Amygdala (tissue), 56 donors: ENCODE results near the gene EIF4E1B.

ENCODE experiments used
- DNase-seq, 56 donors: peaks; one replicate each; lab custom pipeline; 2025; lab: John Stamatoyannopoulos, UW

EIF4E1B gene

GRCh38 chr5:176603091-176603490, 27.4 kb upstream of the EIF4E1B start:
- DNase-seq = no peak

DNA sequence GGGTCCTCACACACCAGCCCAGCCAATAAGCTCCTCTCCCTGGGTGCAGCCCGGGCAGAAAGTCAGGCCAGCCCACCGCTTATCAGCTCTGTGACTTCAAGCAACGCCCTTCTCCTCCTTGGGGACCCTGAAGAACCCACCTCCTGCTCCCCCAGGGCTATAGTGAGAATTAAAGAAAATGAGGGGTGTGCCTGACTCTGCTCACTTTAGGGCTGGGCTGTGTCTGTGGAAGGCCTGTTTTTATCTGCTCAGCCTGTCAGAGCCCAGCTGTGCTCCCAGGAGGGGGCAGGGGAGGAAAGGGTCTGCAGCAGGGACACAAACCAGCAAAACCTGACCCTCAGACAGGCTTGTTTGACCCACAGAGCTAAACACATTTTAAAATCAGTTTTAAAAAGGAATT, 24.4 kb upstream of the EIF4E1B start:
- no peak for DNase-seq

- no peak for DNase-seq
Measured at GRCh38 chr5:176606875-176607274, 23.6 kb upstream of the EIF4E1B start.

- DNase-seq = no peak
Measured at GRCh38 chr5:176608142-176608705, 22.3 kb upstream of the EIF4E1B start.

- DNase-seq = peak in 5 of 56 donors; percentile 18 to 49 (median 31)
Measured at GRCh38 chr5:176608937-176609723, 21.3 kb upstream of the EIF4E1B start.

DNA sequence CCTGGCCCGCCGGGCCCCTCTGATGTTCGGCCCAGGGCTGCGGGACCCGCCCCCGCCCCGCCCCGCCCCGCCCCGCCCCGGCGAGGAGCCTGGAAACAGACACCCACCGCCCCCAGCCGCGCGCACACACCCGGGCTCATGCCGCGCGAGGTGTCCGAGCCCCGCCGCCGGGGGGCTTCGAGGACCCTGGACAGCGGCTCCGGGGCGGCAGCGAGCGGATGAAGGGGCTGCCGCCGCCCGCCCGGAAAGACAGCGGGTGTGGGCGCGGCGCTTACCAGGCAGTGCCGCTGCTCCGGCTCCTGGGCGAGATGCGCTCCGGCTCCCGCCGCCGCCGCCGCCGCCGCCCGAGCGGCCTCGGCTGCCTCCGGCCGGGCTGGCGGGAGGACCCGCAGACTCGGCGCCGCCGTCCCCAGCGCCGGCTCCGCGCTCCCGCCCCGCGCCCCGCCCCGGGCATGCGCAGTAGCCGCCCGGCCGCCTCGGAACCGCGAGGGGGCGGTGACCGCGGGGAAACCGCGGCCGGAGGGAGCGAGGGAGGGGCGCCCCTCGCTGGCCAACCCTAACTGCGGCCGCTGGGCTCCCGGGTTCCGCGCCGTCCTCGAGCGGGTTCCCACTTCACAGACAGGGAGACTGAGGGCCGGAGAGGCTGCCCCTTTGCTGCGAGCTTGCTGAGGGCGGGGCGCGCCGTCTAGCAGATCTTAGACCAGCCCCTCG, 20.6 kb upstream of the EIF4E1B start, which contains the start of gene GPRIN1:
GPRIN1 (minus strand) TSS at position 433 of the 711 bp plus-strand sequence. CDS start 10,322 bp downstream, outside the sequence.
- peak in 23 of 56 donors; percentile 16 to 72 (median 39) for DNase-seq

DNA sequence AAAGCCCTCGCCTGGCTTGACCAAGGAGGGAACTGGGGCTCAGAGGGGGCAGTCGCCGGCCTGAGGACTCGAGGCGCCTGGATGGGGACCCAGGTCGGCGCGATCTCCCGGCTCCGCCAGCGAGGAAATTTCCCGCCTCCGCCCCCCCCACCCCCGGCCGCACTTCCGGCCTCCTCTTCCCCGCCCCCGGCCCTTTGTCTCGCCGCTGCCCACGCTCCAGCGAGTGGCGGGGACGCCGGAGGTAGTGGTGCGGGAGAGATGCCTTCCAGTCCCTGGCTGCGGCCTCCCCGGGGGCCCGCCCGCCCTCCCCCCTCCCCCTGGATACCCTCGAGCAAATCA, 20.1 kb upstream of the EIF4E1B start:
- no peak for DNase-seq

GRCh38 chr5:176611435-176611834, 19.0 kb upstream of the EIF4E1B start:
- peak in 17 of 56 donors; percentile 6 to 60 (median 26) for DNase-seq

- no peak for DNase-seq
Measured at GRCh38 chr5:176612008-176612407, 18.5 kb upstream of the EIF4E1B start.

DNA sequence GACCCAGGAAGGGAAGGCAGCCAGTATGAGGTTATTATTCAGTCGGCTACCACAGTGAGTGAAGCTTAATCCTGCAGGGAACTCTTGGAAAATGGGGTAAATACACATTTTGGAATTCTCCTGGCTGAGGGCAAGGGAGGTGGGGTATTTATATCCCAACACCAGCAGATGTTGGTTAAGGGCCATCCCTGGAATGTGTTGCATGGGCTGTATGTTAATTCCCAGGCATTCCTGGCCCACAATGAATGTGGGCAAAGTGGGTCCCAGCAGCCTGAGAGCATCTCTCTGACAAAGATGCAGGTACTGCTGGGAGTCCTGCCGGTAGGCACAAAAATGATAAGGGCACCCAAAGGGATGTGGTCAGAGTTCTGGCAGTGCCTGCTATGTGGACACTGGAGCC, 17.6 kb upstream of the EIF4E1B start:
- no peak for DNase-seq

- DNase-seq = no peak
Measured at GRCh38 chr5:176614805-176615478, 15.5 kb upstream of the EIF4E1B start.

DNA sequence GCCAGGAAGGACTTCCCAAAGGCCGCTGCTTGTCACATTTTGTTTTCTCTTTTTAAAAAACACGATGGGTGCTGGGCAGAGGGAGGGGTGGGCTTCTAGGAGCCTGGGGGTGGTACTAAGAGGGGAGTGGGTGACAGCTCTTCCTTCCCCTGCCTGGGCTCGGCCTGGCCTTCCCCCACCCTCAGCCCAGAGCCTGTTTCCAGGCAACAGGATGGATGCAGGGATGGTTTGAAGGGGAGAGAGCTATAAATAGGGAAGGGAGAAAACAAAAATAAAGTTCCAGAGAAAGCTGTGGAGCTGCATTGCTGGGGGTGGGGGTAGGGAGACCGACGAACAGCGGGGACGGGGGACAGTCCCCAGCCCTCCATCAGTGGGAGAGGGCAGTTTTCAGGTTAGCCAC, 14.0 kb upstream of the EIF4E1B start:
- peak in 6 of 56 donors; percentile 18 to 67 (median 50) for DNase-seq

- DNase-seq = no peak
Measured at GRCh38 chr5:176618783-176619182, 11.7 kb upstream of the EIF4E1B start.

- DNase-seq = peak in 52 of 56 donors; percentile 25 to 88 (median 72)
Measured at GRCh38 chr5:176619203-176619568, 11.3 kb upstream of the EIF4E1B start.

DNA sequence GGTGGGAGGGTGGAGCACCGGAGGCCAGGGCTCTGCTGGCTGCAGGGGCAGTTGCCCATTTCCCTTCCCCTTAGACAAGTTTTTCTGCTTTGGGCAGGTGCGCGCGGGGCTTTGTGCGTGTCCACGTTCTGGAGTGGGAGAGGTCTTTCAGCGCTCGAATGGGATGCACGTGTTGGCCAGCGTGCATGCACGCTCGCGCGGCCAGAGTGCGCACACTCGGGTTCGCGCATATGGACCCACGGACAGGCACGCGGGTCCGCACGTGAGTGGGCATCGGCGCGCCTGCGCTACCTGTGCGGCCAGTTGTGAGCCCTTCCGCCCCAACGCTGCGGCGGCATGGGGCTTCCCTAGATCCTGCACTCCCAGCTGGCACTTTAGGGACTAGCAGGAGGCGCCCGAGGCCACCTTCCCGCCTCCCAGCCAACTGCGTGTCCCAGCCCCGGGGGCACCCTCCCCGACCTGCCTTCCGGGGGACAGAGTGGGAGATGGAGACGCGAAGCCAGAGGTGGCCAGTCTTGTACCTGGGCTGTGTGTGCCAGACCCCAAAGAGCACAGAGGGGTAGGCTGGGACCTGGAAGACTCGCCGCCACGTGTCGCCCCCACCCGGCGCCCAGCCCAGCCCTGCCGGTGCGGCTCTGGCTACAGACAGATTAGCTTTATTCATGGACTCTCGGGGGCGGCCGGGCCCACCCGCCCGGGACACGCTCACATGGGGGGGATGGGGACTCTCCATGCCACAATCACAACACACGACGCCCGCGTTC, 10.7 kb upstream of the EIF4E1B start:
- peak in 1 of 56 donors; percentile 17 for DNase-seq

GRCh38 chr5:176620333-176620981, 10.0 kb upstream of the EIF4E1B start:
- no peak for DNase-seq

- peak in 20 of 56 donors; percentile 7 to 71 (median 35) for DNase-seq
Measured at GRCh38 chr5:176621661-176622079, 8.8 kb upstream of the EIF4E1B start.

- no peak for DNase-seq
Measured at GRCh38 chr5:176624142-176624541, 6.3 kb upstream of the EIF4E1B start.

DNA sequence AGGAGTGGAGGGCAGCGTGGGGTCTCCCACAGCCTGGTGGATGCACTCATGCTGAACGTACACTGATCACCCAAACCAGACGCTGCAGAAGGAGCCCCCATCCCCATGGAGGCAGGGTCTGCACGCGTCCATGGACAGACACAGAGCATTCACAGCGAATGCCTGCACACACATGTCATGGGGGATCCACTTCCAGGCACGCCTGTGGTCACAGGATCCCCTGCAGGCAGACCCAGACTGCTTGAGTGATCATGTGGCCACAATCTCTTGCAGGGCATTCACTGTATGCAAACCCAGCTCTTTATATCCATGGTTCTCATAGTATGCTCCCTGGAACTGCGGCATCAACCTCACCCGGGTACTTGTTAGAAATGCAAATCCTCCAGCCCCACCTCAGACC, 5.5 kb upstream of the EIF4E1B start:
- no peak for DNase-seq

DNA sequence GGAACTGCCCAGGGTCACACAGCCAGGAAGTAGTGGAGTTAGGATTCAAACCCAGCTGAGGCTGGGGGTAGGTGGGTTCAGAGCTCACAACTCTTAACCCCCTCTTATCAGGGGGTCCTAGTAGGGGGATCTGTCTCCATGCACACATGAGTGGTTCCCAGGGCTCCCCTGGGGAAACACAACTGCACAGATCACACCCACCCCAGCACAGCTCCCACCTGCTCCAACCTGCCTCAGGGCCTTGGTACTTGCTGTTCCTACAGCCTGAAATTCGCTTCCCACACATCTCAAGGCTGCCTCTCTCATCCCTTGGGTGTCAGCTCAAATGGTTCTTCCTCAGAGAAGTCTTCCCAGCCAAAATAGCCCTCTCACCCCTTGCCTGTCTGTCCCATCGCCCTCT, 5.0 kb upstream of the EIF4E1B start:
- DNase-seq = no peak
